HepG2 (cell line): Measurements from ENCODE around the gene NCS1.

Source experiments
- BHLHE40 ChIP-seq: IDR thresholded peaks from 2 replicates; pipeline ENCODE4 v1.6.1; 2011; ENCODE audit warnings: low read length, improper control_type of control experiment
- FOXP4 ChIP-seq: sonication (generic); formaldehyde crosslinking; IDR thresholded peaks from 2 replicates; pipeline ENCODE4 v1.4.0; 2020; ENCODE audit warnings: missing genetic modification reagents
- HNF4G ChIP-seq, 2 experiments: sonication (generic) in 1 of 2; formaldehyde crosslinking in 1 of 2; IDR thresholded peaks; 2 replicates each; pipeline versions ENCODE4 v1.4.0 to v1.6.1; 2011 to 2020; ENCODE audit warnings: borderline replicate concordance in 2 of 2, low read depth in 2 of 2, mild to moderate bottlenecking in 2 of 2, low read length in 1 of 2, missing genetic modification reagents in 1 of 2, moderate library complexity in 1 of 2
- MTA1 ChIP-seq: sonication (generic); formaldehyde crosslinking; IDR thresholded peaks from 2 replicates; pipeline ENCODE4 v1.4.0; 2020; ENCODE audit warnings: missing genetic modification reagents, mild to moderate bottlenecking, borderline replicate concordance
- POLR2A ChIP-seq, 2 experiments: IDR thresholded peaks; 2 replicates each; pipeline ENCODE4 v1.6.1; 2011; ENCODE audit warnings: low read depth in 2 of 2, low read length in 2 of 2, mild to moderate bottlenecking in 1 of 2, moderate library complexity in 1 of 2; ENCODE audit not compliant: insufficient read depth in 1 of 2
- SIN3A ChIP-seq: IDR thresholded peaks from 2 replicates; pipeline ENCODE4 v1.6.1; 2011; ENCODE audit warnings: low read depth, mild to moderate bottlenecking, control low read depth, low read length, borderline replicate concordance
- ZNF160 ChIP-seq: sonication (generic); formaldehyde crosslinking; IDR thresholded peaks from 2 replicates; pipeline ENCODE4 v1.8.0; 2022; ENCODE audit warnings: mild to moderate bottlenecking, inconsistent platforms, missing genetic modification reagents
- ZNF629 ChIP-seq: sonication (generic); formaldehyde crosslinking; conservative IDR thresholded peaks from 2 replicates; pipeline ENCODE4 v1.5.0; 2020; ENCODE audit warnings: missing genetic modification reagents
- TF ChIP-seq, protein P1 (sequence below): sonication (generic); formaldehyde crosslinking; IDR thresholded peaks from 2 replicates; pipeline ENCODE4 v1.5.0; 2020; ENCODE audit warnings: mild to moderate bottlenecking, missing genetic modification reagents, moderate library complexity
- TF ChIP-seq, protein P2 (sequence below): sonication (generic); formaldehyde crosslinking; IDR thresholded peaks from 2 replicates; pipeline ENCODE4 v1.9.0; 2021; ENCODE audit warnings: missing genetic modification reagents, borderline replicate concordance

GRCh38 chr9:130217838-130218237, 45.6 kb downstream of the NCS1 start:
- TF ChIP-seq HNF4G (IDR thresholded peaks at IDR 0.05; ENCODE audit: borderline replicate concordance, low read depth, low read length): no peak
- TF ChIP-seq HNF4G (CRISPR knock-in tag; IDR thresholded peaks at IDR 0.05; ENCODE audit: borderline replicate concordance, low read depth): no peak
- TF ChIP-seq POLR2A (IDR thresholded peaks at IDR 0.05; ENCODE audit: insufficient read depth in 1 of 2, low read depth in 2 of 2, low read length in 2 of 2): no peak
- TF ChIP-seq, protein P1, sequence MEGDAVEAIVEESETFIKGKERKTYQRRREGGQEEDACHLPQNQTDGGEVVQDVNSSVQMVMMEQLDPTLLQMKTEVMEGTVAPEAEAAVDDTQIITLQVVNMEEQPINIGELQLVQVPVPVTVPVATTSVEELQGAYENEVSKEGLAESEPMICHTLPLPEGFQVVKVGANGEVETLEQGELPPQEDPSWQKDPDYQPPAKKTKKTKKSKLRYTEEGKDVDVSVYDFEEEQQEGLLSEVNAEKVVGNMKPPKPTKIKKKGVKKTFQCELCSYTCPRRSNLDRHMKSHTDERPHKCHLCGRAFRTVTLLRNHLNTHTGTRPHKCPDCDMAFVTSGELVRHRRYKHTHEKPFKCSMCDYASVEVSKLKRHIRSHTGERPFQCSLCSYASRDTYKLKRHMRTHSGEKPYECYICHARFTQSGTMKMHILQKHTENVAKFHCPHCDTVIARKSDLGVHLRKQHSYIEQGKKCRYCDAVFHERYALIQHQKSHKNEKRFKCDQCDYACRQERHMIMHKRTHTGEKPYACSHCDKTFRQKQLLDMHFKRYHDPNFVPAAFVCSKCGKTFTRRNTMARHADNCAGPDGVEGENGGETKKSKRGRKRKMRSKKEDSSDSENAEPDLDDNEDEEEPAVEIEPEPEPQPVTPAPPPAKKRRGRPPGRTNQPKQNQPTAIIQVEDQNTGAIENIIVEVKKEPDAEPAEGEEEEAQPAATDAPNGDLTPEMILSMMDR (CRISPR knock-in tag): no peak
- TF ChIP-seq BHLHE40: no peak
- TF ChIP-seq ZNF160 (CRISPR knock-in tag): no peak
- TF ChIP-seq ZNF629 (CRISPR knock-in tag): no peak
- no peak for TF ChIP-seq MTA1 (CRISPR knock-in tag)
- TF ChIP-seq SIN3A: no peak
- TF ChIP-seq, protein P2, sequence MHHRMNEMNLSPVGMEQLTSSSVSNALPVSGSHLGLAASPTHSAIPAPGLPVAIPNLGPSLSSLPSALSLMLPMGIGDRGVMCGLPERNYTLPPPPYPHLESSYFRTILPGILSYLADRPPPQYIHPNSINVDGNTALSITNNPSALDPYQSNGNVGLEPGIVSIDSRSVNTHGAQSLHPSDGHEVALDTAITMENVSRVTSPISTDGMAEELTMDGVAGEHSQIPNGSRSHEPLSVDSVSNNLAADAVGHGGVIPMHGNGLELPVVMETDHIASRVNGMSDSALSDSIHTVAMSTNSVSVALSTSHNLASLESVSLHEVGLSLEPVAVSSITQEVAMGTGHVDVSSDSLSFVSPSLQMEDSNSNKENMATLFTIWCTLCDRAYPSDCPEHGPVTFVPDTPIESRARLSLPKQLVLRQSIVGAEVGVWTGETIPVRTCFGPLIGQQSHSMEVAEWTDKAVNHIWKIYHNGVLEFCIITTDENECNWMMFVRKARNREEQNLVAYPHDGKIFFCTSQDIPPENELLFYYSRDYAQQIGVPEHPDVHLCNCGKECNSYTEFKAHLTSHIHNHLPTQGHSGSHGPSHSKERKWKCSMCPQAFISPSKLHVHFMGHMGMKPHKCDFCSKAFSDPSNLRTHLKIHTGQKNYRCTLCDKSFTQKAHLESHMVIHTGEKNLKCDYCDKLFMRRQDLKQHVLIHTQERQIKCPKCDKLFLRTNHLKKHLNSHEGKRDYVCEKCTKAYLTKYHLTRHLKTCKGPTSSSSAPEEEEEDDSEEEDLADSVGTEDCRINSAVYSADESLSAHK (CRISPR knock-in tag): no peak
- TF ChIP-seq FOXP4 (CRISPR knock-in tag): no peak
